Sigmoid colon (tissue), 4 donors: Measurements from ENCODE around the gene CRY2.

Experiments used
- POLR2A ChIP-seq, 2 donors: fragments of 450-650 bp; IDR thresholded peaks; one replicate each; pipeline ENCODE4 v1.6.1; 2016; ENCODE audit warnings: antibody characterized with exemption in 2 of 2, mild to moderate bottlenecking in 2 of 2, moderate library complexity in 2 of 2
- POLR2AphosphoS5 ChIP-seq, 4 donors: sonication (generic); formaldehyde crosslinking; IDR thresholded peaks; one replicate each; pipeline ENCODE4 v1.6.1; 2017; ENCODE audit warnings: antibody characterized with exemption in 4 of 4
- TF ChIP-seq, protein P1 (sequence below), 4 experiments: fragments of 450-650 bp in 3 of 4; fragments of 200-600 bp in 1 of 4; IDR thresholded peaks; one replicate each; pipeline ENCODE4 v1.5.1; 2016 to 2019; ENCODE audit warnings: antibody characterized with exemption in 4 of 4, mild to moderate bottlenecking in 3 of 4, moderate library complexity in 2 of 4

DNA sequence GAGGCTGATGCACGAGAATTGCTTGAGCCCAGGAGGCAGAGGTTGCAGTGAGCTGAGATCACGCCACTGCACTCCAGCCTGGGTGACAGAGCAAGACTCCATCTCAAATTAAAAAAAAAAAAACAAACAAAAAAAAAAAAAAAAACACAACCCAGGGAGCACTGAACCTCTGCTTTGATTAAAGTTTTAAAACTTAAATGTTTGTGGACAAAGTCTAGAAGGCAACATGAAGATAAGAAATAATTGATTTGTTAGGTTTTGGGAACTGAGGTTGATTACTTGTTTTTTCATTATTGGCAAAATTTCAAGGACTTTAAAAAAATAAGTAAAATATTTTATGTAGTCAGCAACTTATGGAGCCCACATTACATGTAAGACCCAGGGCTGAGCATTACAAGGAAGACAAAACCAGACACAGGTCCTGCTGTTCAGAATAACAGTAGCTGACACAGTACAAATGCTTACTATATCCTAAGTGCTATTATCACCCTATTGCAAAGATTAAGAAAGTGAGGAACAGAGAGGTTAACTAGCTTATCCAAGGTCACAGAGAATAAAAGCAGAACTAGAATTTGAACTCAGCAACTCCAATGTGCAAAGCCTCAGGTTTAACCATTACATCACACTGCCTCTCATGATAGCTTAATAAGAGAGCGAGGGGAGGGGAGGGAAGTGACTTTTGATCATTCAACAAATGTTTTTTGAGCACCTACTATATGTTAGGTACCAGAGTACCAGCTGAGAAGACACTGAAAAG is 2.3 kb upstream of the CRY2 start:
- TF ChIP-seq POLR2AphosphoS5 (IDR thresholded peaks at IDR 0.05) (no peak), POLR2A (IDR thresholded peaks at IDR 0.05) (no peak)
- TF ChIP-seq, protein P1, sequence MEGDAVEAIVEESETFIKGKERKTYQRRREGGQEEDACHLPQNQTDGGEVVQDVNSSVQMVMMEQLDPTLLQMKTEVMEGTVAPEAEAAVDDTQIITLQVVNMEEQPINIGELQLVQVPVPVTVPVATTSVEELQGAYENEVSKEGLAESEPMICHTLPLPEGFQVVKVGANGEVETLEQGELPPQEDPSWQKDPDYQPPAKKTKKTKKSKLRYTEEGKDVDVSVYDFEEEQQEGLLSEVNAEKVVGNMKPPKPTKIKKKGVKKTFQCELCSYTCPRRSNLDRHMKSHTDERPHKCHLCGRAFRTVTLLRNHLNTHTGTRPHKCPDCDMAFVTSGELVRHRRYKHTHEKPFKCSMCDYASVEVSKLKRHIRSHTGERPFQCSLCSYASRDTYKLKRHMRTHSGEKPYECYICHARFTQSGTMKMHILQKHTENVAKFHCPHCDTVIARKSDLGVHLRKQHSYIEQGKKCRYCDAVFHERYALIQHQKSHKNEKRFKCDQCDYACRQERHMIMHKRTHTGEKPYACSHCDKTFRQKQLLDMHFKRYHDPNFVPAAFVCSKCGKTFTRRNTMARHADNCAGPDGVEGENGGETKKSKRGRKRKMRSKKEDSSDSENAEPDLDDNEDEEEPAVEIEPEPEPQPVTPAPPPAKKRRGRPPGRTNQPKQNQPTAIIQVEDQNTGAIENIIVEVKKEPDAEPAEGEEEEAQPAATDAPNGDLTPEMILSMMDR (IDR thresholded peaks at IDR 0.05) = no peak
